HepG2 (cell line): ENCODE measurements around the gene PTMA. TPM values are rescaled to one million over a fixed set of nuclear protein-coding genes. Genes with fewer than 3 reads are reported as not detected.
A peak's percentile ranks its signal among the peaks of the same experiment; 100 is the strongest.

Experiments
- ATAC-seq: fragments of 200-7000 bp; cut with Tn5 transposase; 3 replicates; pipeline ENCODE4 v1.9.1; 2020; ENCODE audit warnings: mild to moderate bottlenecking, moderate library complexity
- BruUV-seq: library from RNA; stranded (reverse); fragments of 400-500 nt; replicated peaks from 2 replicates; lab custom pipeline; 2021; lab: Mats Ljungman, UMichigan
- CTCF ChIA-PET: fragments of 300-600 bp; formaldehyde crosslinking; extraction: SDS; loops from one replicate; lab custom pipeline; 2021; ENCODE audit warnings: low total read pairs, inconsistent platforms, low intra/inter-chr PET ratio; lab: Yijun Ruan, JAX
- POLR2A ChIA-PET: fragments of 350-600 bp; sonication (Branson Sonifier 250); formaldehyde crosslinking; loops from one replicate; lab custom pipeline; 2020; ENCODE audit warnings: antibody characterized with exemption, inconsistent platforms; lab: Yijun Ruan, JAX
- DNase-seq: peaks from one replicate; pipeline ENCODE4 v3.0.0-alpha.2; 2015; ENCODE audit warnings: low spot score
- FAIRE-seq: peaks from 3 replicates; lab custom pipeline; 2011; peaks lifted over from hg19 to GRCh38; lab: Jason Lieb, UNC
- H2AFZ ChIP-seq: one replicate; pipeline ENCODE4 v1.6.1; 2011; ENCODE audit warnings: low read length, inconsistent platforms
- H3K27ac ChIP-seq: fragments of 300-600 bp; 3 replicates; pipeline ENCODE4 v1.8.0; 2011; ENCODE audit warnings: mixed run types, mild to moderate bottlenecking, mixed read lengths, low read length, inconsistent platforms; ENCODE audit not compliant: insufficient read depth; ENCODE audit errors: extremely low read length
- H3K27me3 ChIP-seq, 2 experiments: fragments of 200-600 bp in 1 of 2; 2 replicates in 1 of 2; 3 replicates in 1 of 2; pipeline versions ENCODE4 v1.6.0 to v1.8.0; 2011; ENCODE audit warnings: low read length in 2 of 2, mild to moderate bottlenecking in 2 of 2, moderate library complexity in 2 of 2, inconsistent platforms in 1 of 2; ENCODE audit not compliant: insufficient read depth in 2 of 2, control insufficient read depth in 1 of 2
- H3K36me3 ChIP-seq, 2 experiments: fragments of 200-600 bp in 1 of 2; replicated peaks in 1 of 2; 2 replicates in 1 of 2; 3 replicates in 1 of 2; pipeline versions ENCODE4 v1.5.1 to v1.8.0; 2011; ENCODE audit warnings: low read length in 2 of 2, inconsistent platforms in 1 of 2; ENCODE audit not compliant: insufficient read depth in 2 of 2, control insufficient read depth in 1 of 2
- H3K4me1 ChIP-seq: 2 replicates; pipeline ENCODE4 v1.5.1; 2012; ENCODE audit warnings: low read length, inconsistent platforms; ENCODE audit not compliant: insufficient read depth
- H3K4me2 ChIP-seq: 2 replicates; pipeline ENCODE4 v1.6.0; 2011; ENCODE audit warnings: low read depth, low read length, inconsistent platforms
- H3K4me3 ChIP-seq, 3 experiments: fragments of 200-600 bp in 1 of 3; sonication (generic), shearing (Covaris generic) in 1 of 3; replicated peaks in 1 of 3; 2 replicates each; pipeline ENCODE4 v1.5.1; 2011 to 2016; ENCODE audit warnings: low read length in 3 of 3, inconsistent platforms in 2 of 3, low read depth in 2 of 3, mild to moderate bottlenecking in 2 of 3, control low read depth in 1 of 3, mixed read lengths in 1 of 3; ENCODE audit not compliant: insufficient read depth in 1 of 3
- H3K79me2 ChIP-seq: one replicate; pipeline ENCODE4 v1.6.1; 2011; ENCODE audit warnings: low read length, inconsistent platforms; ENCODE audit not compliant: insufficient read depth
- H3K9ac ChIP-seq: 2 replicates; pipeline ENCODE4 v1.6.0; 2011; ENCODE audit warnings: mild to moderate bottlenecking, low read depth, low read length, inconsistent platforms; ENCODE audit not compliant: insufficient read depth
- H3K9me3 ChIP-seq: 2 replicates; pipeline ENCODE4 v1.5.1; 2012; ENCODE audit warnings: mild to moderate bottlenecking, low read length
- H4K20me1 ChIP-seq: 2 replicates; pipeline ENCODE4 v1.6.0; 2011; ENCODE audit warnings: inconsistent platforms, mild to moderate bottlenecking, low read length, moderate library complexity; ENCODE audit not compliant: insufficient read depth
- BRCA1 ChIP-seq: sonication (generic); formaldehyde crosslinking; IDR thresholded peaks from 2 replicates; pipeline ENCODE4 v1.4.0; 2020; ENCODE audit warnings: missing genetic modification reagents
- CHD4 ChIP-seq: fragments of 200-600 bp; sonication (generic); IDR thresholded peaks from 2 replicates; pipeline ENCODE4 v1.7.0; 2017; ENCODE audit warnings: mild to moderate bottlenecking, low read length, borderline replicate concordance
- CREB1 ChIP-seq, 2 experiments: fragments of 450-650 bp in 1 of 2; IDR thresholded peaks; 2 replicates each; pipeline ENCODE4 v1.6.1; 2016 to 2017; ENCODE audit warnings: control low read depth in 1 of 2, mild to moderate bottlenecking in 1 of 2, missing compliant biosample characterization in 1 of 2, missing genetic modification characterization in 1 of 2
- FOXK2 ChIP-seq: fragments of 450-650 bp; IDR thresholded peaks from 2 replicates; pipeline ENCODE4 v1.6.1; 2016
- HMGA1 ChIP-seq: sonication (generic); formaldehyde crosslinking; conservative IDR thresholded peaks from 2 replicates; pipeline ENCODE4 v1.4.0; 2020; ENCODE audit warnings: missing genetic modification reagents
- KAT2B ChIP-seq: fragments of 150-350 bp; IDR thresholded peaks from 2 replicates; pipeline ENCODE4 v1.6.1; 2014; ENCODE audit warnings: low read depth, low read length, borderline replicate concordance
- MTF1 ChIP-seq: sonication (generic); formaldehyde crosslinking; IDR thresholded peaks from 2 replicates; pipeline ENCODE4 v1.5.0; 2020; ENCODE audit warnings: missing genetic modification reagents
- PCBP1 ChIP-seq: fragments of 200-400 bp; formaldehyde crosslinking; IDR thresholded peaks from 2 replicates; pipeline ENCODE4 v1.6.1; 2017; ENCODE audit warnings: mild to moderate bottlenecking, low read depth, low read length, borderline replicate concordance
- PITX1 ChIP-seq: sonication (generic); formaldehyde crosslinking; IDR thresholded peaks from 2 replicates; pipeline ENCODE4 v1.5.1; 2020; ENCODE audit warnings: mild to moderate bottlenecking, missing genetic modification reagents
- SMAD9 ChIP-seq: sonication (generic); formaldehyde crosslinking; IDR thresholded peaks from 2 replicates; pipeline ENCODE4 v1.5.1; 2020; ENCODE audit warnings: mild to moderate bottlenecking, missing genetic modification reagents
- SYNCRIP ChIP-seq: fragments of 200-400 bp; formaldehyde crosslinking; IDR thresholded peaks from 2 replicates; pipeline ENCODE4 v1.6.1; 2018; ENCODE audit warnings: mild to moderate bottlenecking, low read depth, low read length; ENCODE audit not compliant: insufficient read depth
- ZBTB20 ChIP-seq: sonication (generic); formaldehyde crosslinking; IDR thresholded peaks from 2 replicates; pipeline ENCODE4 v1.8.1; 2023; ENCODE audit warnings: missing genetic modification reagents, low read depth, mild to moderate bottlenecking, borderline replicate concordance
- ZNF350 ChIP-seq: sonication (generic); formaldehyde crosslinking; IDR thresholded peaks from 2 replicates; pipeline ENCODE4 v1.4.0; 2020; ENCODE audit warnings: mild to moderate bottlenecking, low read depth, missing genetic modification reagents, borderline replicate concordance
- ZNF550 ChIP-seq: sonication (generic); formaldehyde crosslinking; IDR thresholded peaks from 2 replicates; pipeline ENCODE4 v1.4.0; 2020; ENCODE audit warnings: mild to moderate bottlenecking, missing genetic modification reagents, borderline replicate concordance
- ZSCAN22 ChIP-seq: sonication (generic); formaldehyde crosslinking; IDR thresholded peaks from 2 replicates; pipeline ENCODE4 v1.4.0; 2020; ENCODE audit warnings: mild to moderate bottlenecking, missing genetic modification reagents
- WGBS: methylation state at CpG from one replicate; pipeline ENCODE4 v1.1.6; 2017; ENCODE audit warnings: low lambda C conversion rate; 5-methylcytosine and 5-hydroxymethylcytosine counted together
- in situ Hi-C: cut with HindIII; loops from 2 replicates; pipeline ENCODE4 v1.10.0; 2017; ENCODE audit warnings: low pct_unique_long_range_greater_than_20kb; ENCODE audit not compliant: extremely low pct_ligation_motif_present
- intact Hi-C: fragments of 100-400 bp; cut with micrococcal nuclease; formaldehyde crosslinking; loops from one replicate; pipeline ENCODE4 v1.10.0; 2022; ENCODE audit not compliant: unreplicated experiment
- polyA plus RNA-seq, 8 experiments: library from polyadenylated mRNA; depleted of rRNA in 3 of 8; stranded (reverse) in 7 of 8; unstranded in 1 of 8; fragments of >200 nt; fragmentation: Illumina TruSeq in 4 of 8; extraction: Trizol in 4 of 8; gene quantifications; 2 replicates each; pipeline versions ENCODE4 v1.2.1 to v1.2.3, GENCODE V29; 2011 to 2016; ENCODE audit warnings: low read depth in 4 of 8, missing spikeins in 1 of 8, mixed read lengths in 1 of 8; ENCODE audit not compliant: insufficient read depth in 1 of 8
- total RNA-seq, 5 experiments: library from RNA; depleted of rRNA; stranded (reverse); fragments of >200 nt; fragmentation: Illumina TruSeq; extraction: Trizol; gene quantifications; 2 replicates each; pipeline ENCODE4 v1.2.3, GENCODE V29; 2016; ENCODE audit warnings: low read depth in 1 of 5
- TF ChIP-seq, protein P1 (sequence below): sonication (generic); formaldehyde crosslinking; IDR thresholded peaks from 2 replicates; pipeline ENCODE4 v1.5.0; 2020; ENCODE audit warnings: mild to moderate bottlenecking, low read depth, missing genetic modification reagents, borderline replicate concordance

Gene PTMA
- total and polyA plus RNA-seq, 2 of the 13 experiments (the other 11 are each of a cell fraction or from before 2014, with no cell fraction given) = 190 to 1,086 TPM

DNA sequence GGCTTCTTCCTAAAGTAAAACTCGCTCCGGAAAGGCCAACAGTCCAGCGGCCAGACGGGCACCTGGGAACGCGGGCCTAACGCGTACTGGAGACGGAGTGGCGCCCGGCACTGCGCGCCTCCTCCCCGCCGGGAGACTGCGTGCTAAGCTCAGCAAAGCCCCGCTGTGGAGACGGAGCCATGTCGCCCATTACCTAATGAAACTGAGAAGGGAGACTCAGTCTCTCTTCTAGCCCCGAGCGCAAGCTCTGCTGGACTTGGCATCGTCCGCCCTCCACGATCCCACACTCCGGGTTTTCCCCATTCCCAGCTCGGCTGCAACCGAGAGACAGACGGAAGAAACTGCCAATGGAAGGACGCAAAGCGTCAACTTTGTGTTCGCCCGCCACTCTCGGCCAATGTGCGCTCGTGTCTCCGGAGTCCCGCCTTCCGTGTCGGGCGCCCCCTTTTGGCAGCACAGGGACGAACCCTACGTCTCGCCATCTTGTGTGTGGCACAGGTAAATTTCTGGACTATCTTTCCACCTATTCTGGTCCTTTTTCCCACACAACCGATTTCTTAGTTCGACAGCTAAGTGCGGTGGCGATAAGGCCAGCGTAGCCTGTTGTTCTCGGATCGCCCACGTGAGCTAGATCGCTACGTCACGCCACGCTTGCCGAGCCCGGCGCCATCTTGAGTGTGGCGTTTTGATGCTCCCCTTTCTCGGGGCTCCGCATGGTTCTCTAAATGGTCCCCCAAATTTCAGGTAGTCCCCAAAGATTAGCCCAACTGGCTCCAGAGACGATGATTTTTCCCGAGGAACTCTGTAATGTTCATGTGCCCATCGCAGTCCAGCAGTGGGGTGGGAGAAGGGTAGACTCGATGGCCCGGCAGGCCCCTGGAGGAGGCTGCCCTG lies 1.3 kb upstream of the PTMA start (continued):
- no peak for TF ChIP-seq ZSCAN22
- TF ChIP-seq CREB1 (IDR thresholded peaks at IDR 0.05) = peak; percentile 73
- peak; percentile 90 for TF ChIP-seq CREB1 (CRISPR knock-in tag; IDR thresholded peaks at IDR 0.05)
- TF ChIP-seq PITX1 (CRISPR knock-in tag) = no peak; the same call in 1 of the 2 replicates
- no peak for TF ChIP-seq BRCA1
- no peak for TF ChIP-seq SMAD9 (CRISPR knock-in tag)
- TF ChIP-seq MTF1 (CRISPR knock-in tag) = no peak
- no peak for TF ChIP-seq FOXK2
- peak; percentile 64; the same call in 1 of the 2 replicates for TF ChIP-seq ZBTB20
- TF ChIP-seq, protein P1, sequence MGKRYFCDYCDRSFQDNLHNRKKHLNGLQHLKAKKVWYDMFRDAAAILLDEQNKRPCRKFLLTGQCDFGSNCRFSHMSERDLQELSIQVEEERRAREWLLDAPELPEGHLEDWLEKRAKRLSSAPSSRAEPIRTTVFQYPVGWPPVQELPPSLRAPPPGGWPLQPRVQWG (CRISPR knock-in tag) = no peak
- no peak for TF ChIP-seq HMGA1 (CRISPR knock-in tag)
- TF ChIP-seq KAT2B = no peak
- TF ChIP-seq CHD4 = 0 out of 2 replicates have a peak, but pooled peaks have one; percentile 78

DNA sequence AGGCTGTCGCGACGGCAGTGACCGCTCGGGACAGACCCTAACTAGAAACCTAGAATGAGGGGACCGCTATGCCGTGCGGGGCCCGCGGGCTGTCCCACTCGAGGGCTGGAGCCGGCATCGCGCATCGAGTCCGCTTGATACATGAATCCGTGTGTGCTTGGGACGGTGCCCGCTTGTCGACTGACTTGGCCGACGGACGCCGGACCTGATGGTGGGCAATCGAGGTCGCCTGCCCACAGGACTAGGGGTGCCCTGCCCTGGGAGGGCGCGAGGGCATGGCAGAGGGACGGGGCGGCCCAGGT lies 749 bp upstream of the PTMA start:
- Histone ChIP-seq H3K36me3 (peaks cover 11 to 14% of the 10 kb centered on the region in 2 experiments), H3K4me3 (peak overlapping the region in 2 of 3 experiments; percentile 56 to 83; a peak in 3 of 6 replicates), H3K27me3 (no peaks in the 10 kb centered on the region), H3K27ac (peak overlapping the region; percentile 87), H3K9ac (peak overlapping the region; percentile 90), H2AFZ (no peak overlapping the region), H3K4me1 (peaks cover 55% of the 10 kb centered on the region), H4K20me1 (peaks cover 23% of the 10 kb centered on the region), H3K4me2 (peak overlapping the region; percentile 59), H3K9me3 (no peaks in the 10 kb centered on the region), H3K79me2 (peaks cover 43% of the 10 kb centered on the region)
- no TSS peak for BruUV-seq
- ChIA-PET POLR2A (interaction anchor here (1.1 to 3.1 kb wide), 12 partner anchors 9 to 657 kb away, joined by 3 to 56 read pairs (median 8); partner anchors contain the start of genes NCL and PDE6D), CTCF (interaction anchor here (2.3 kb wide), 1 partner anchor 30 kb away, joined by 7 read pairs; no protein-coding TSS in a partner anchor)
- WGBS = 95% methylated on average over 26 of the region's 30 CpGs
- intact Hi-C loops = loop anchor here (10.0 kb wide), 1 partner anchor 663 kb away; no protein-coding TSS in a partner anchor
- FAIRE-seq = no peak
- no peak for DNase-seq
- in situ Hi-C loops = no loop called here
- no peak for ATAC-seq
- no peak for TF ChIP-seq PCBP1
- no peak for TF ChIP-seq ZNF550
- TF ChIP-seq SYNCRIP = no peak
- no peak for TF ChIP-seq ZNF350 (CRISPR knock-in tag)
